SK-N-SH (cell line): ENCODE measurements around the gene TGFA. TPM values are rescaled to one million over a fixed set of nuclear protein-coding genes. Genes with fewer than 3 reads are reported as not detected.

Source experiments
- CTCF ChIA-PET: fragments of 300-600, 350-600 bp; formaldehyde crosslinking; extraction: SDS; loops from one replicate; lab custom pipeline; 2021; lab: Yijun Ruan, JAX
- POLR2A ChIA-PET: fragments of 350-600 bp; sonication (Branson Sonifier 250); formaldehyde crosslinking; extraction: SDS; loops from one replicate; lab custom pipeline; 2020; ENCODE audit warnings: antibody characterized with exemption, inconsistent platforms; lab: Yijun Ruan, JAX
- DNase-seq: peaks from one replicate; pipeline ENCODE4 v3.0.0; 2012
- H2AFZ ChIP-seq: fragments of 200-600 bp; sonication (generic); 2 replicates; pipeline ENCODE4 v1.8.1; 2016; ENCODE audit warnings: antibody characterized with exemption, mild to moderate bottlenecking, low read depth
- H3F3A ChIP-seq: fragments of 200-600 bp; sonication (generic); replicated peaks from 2 replicates; pipeline ENCODE3; 2016; ENCODE audit warnings: antibody characterized with exemption, mild to moderate bottlenecking; ENCODE audit not compliant: insufficient read depth
- H3K27ac ChIP-seq, 2 experiments: fragments of 200-500 bp in 1 of 2; fragments of 200-600 bp in 1 of 2; sonication (Bioruptor generic) in 1 of 2; sonication (generic), shearing (Covaris generic) in 1 of 2; 2 replicates each; pipeline versions ENCODE4 v1.5.1 to v1.6.1; 2014 to 2016; ENCODE audit warnings: low read depth in 2 of 2, inconsistent platforms in 1 of 2, low read length in 1 of 2, mild to moderate bottlenecking in 1 of 2, mixed read lengths in 1 of 2
- H3K27me3 ChIP-seq: fragments of 200-600 bp; sonication (generic), shearing (Covaris generic); 2 replicates; pipeline ENCODE4 v1.6.1; 2016; ENCODE audit warnings: mixed run types; ENCODE audit not compliant: insufficient read depth
- H3K36me3 ChIP-seq, 2 experiments: fragments of 200-500 bp in 1 of 2; fragments of 200-600 bp in 1 of 2; sonication (Bioruptor generic) in 1 of 2; sonication (generic) in 1 of 2; replicated peaks in 1 of 2; 2 replicates each; pipeline versions ENCODE3 to v1.5.1; 2014 to 2016; ENCODE audit warnings: low read length in 1 of 2, mild to moderate bottlenecking in 1 of 2; ENCODE audit not compliant: insufficient read depth in 2 of 2, control insufficient read depth in 1 of 2
- H3K4me1 ChIP-seq, 2 experiments: fragments of 200-500 bp in 1 of 2; fragments of 200-600 bp in 1 of 2; sonication (Bioruptor generic) in 1 of 2; sonication (generic), shearing (Covaris generic) in 1 of 2; 2 replicates each; pipeline versions ENCODE4 v1.5.1 to v1.6.1; 2014 to 2016; ENCODE audit warnings: low read depth in 1 of 2, low read length in 1 of 2, mixed run types in 1 of 2; ENCODE audit not compliant: insufficient read depth in 2 of 2, control insufficient read depth in 1 of 2
- H3K4me2 ChIP-seq: fragments of 200-600 bp; sonication (generic), shearing (Covaris generic); 2 replicates; pipeline ENCODE4 v1.6.1; 2017; ENCODE audit warnings: mixed run types
- H3K4me3 ChIP-seq, 2 experiments: fragments of 200-500 bp in 1 of 2; fragments of 200-600 bp in 1 of 2; sonication (Bioruptor generic) in 1 of 2; sonication (generic), shearing (Covaris generic) in 1 of 2; 2 replicates each; pipeline versions ENCODE4 v1.5.1 to v1.8.1; 2014 to 2016; ENCODE audit warnings: low read depth in 2 of 2, inconsistent platforms in 1 of 2, low read length in 1 of 2, mild to moderate bottlenecking in 1 of 2, mixed read lengths in 1 of 2, moderate library complexity in 1 of 2
- H3K79me2 ChIP-seq: fragments of 200-600 bp; sonication (generic); 2 replicates; pipeline ENCODE4 v1.8.1; 2017; ENCODE audit warnings: mild to moderate bottlenecking; ENCODE audit not compliant: insufficient read depth
- H3K9ac ChIP-seq: fragments of 200-600 bp; sonication (generic); 2 replicates; pipeline ENCODE4 v1.6.1; 2017; ENCODE audit warnings: mixed run types
- H3K9me2 ChIP-seq: fragments of 200-600 bp; sonication (generic); 2 replicates; pipeline ENCODE4 v1.6.1; 2017; ENCODE audit warnings: mixed run types
- H3K9me3 ChIP-seq: fragments of 200-600 bp; sonication (generic); 2 replicates; pipeline ENCODE4 v1.6.1; 2017; ENCODE audit warnings: mixed run types, mild to moderate bottlenecking, moderate library complexity
- H4K20me1 ChIP-seq: fragments of 200-600 bp; sonication (generic); 2 replicates; pipeline ENCODE4 v1.6.1; 2017; ENCODE audit warnings: mild to moderate bottlenecking, mixed run types; ENCODE audit not compliant: insufficient read depth
- CHD2 ChIP-seq: fragments of 150-350 bp; IDR thresholded peaks from 2 replicates; pipeline ENCODE4 v1.6.1; 2018; ENCODE audit warnings: low read length; ENCODE audit not compliant: partially characterized antibody
- EP300 ChIP-seq, 2 experiments: IDR thresholded peaks; 2 replicates each; pipeline versions ENCODE4 v1.4.0 to v1.6.1; 2012; ENCODE audit warnings: borderline replicate concordance in 1 of 2, low read depth in 1 of 2, low read length in 1 of 2
- FOSL2 ChIP-seq: IDR thresholded peaks from 2 replicates; pipeline ENCODE4 v1.4.0; 2012; ENCODE audit warnings: low read depth, mild to moderate bottlenecking, moderate library complexity, borderline replicate concordance
- GABPA ChIP-seq: IDR thresholded peaks from 2 replicates; pipeline ENCODE4 v1.4.0; 2012; ENCODE audit warnings: low read depth, mild to moderate bottlenecking
- JUND ChIP-seq: IDR thresholded peaks from 2 replicates; pipeline ENCODE4 v1.4.0; 2012
- MAX ChIP-seq: IDR thresholded peaks from 2 replicates; pipeline ENCODE4 v1.4.0; 2012; ENCODE audit warnings: low read depth
- MXI1 ChIP-seq: IDR thresholded peaks from 2 replicates; pipeline ENCODE4 v1.6.1; 2012; ENCODE audit warnings: mild to moderate bottlenecking, low read depth, low read length, improper control_type of control experiment
- NRF1 ChIP-seq: IDR thresholded peaks from 2 replicates; pipeline ENCODE4 v1.6.1; 2012; ENCODE audit warnings: low read depth, mild to moderate bottlenecking, low read length
- RAD21 ChIP-seq: IDR thresholded peaks from 2 replicates; pipeline ENCODE4 v1.6.1; 2012; ENCODE audit warnings: mild to moderate bottlenecking, low read length
- RCOR1 ChIP-seq: fragments of 150-350 bp; IDR thresholded peaks from 2 replicates; pipeline ENCODE4 v1.6.1; 2017; ENCODE audit warnings: antibody characterized with exemption, low read length
- RFX5 ChIP-seq: IDR thresholded peaks from 2 replicates; pipeline ENCODE4 v1.6.1; 2012; ENCODE audit warnings: mild to moderate bottlenecking, improper control_type of control experiment, low read length
- RXRA ChIP-seq: IDR thresholded peaks from 2 replicates; pipeline ENCODE4 v1.4.0; 2012; ENCODE audit warnings: low read depth, mild to moderate bottlenecking, borderline replicate concordance
- TAF1 ChIP-seq: IDR thresholded peaks from 2 replicates; pipeline ENCODE4 v1.6.1; 2012; ENCODE audit warnings: low read depth, mild to moderate bottlenecking, low read length, moderate library complexity, borderline replicate concordance
- USF1 ChIP-seq: IDR thresholded peaks from 2 replicates; pipeline ENCODE4 v1.4.0; 2012; ENCODE audit warnings: low read depth, borderline replicate concordance
- ZBTB33 ChIP-seq: IDR thresholded peaks from 2 replicates; pipeline ENCODE4 v1.4.0; 2012; ENCODE audit warnings: low read depth, borderline replicate concordance
- WGBS: methylation state at CpG from one replicate; pipeline ENCODE4 v1.1.6; 2017; ENCODE audit warnings: low lambda C conversion rate; 5-methylcytosine and 5-hydroxymethylcytosine counted together
- polyA plus RNA-seq, 3 experiments: library from polyadenylated mRNA; depleted of rRNA; stranded (reverse); fragments of >200 nt; gene quantifications; 2 replicates each; pipeline ENCODE4 v1.2.3, GENCODE V29; 2012
- TF ChIP-seq, protein P1 (sequence below): fragments of 150-350 bp; IDR thresholded peaks from 2 replicates; pipeline ENCODE4 v1.6.1; 2017; ENCODE audit warnings: antibody characterized with exemption, low read length, low read depth, borderline replicate concordance

The TGFA gene
- polyA plus RNA-seq, 1 of the 3 experiments (the other 2 are of a cell fraction) = not detected

GRCh38 chr2:70400539-70400938, 153.1 kb downstream of the TGFA start:
- POLR2A ChIA-PET = no interaction called here

More at GRCh38 chr2:70400539-70400938, 153.1 kb downstream of the TGFA start:
- Histone ChIP-seq H3K36me3 (no peaks in the 10 kb centered on the region), H3K79me2 (no peaks in the 10 kb centered on the region), H3K9ac (no peak overlapping the region), H3K4me1 (no peaks in the 10 kb centered on the region), H3K9me2 (no peaks in the 10 kb centered on the region), H3F3A (no peaks in the 10 kb centered on the region), H3K27ac (no peak overlapping the region), H3K4me2 (no peak overlapping the region), H3K27me3 (peaks cover 4% of the 10 kb centered on the region; the same call in 1 of the 2 replicates), H4K20me1 (no peaks in the 10 kb centered on the region), H2AFZ (no peak overlapping the region), H3K4me3 (no peak overlapping the region), H3K9me3 (no peaks in the 10 kb centered on the region)
- CTCF ChIA-PET = interaction anchor here (1.2 kb wide), 1 partner anchor 217 kb away, joined by 3 read pairs; no protein-coding TSS in a partner anchor
- TF ChIP-seq RAD21 = no peak
- no peak for TF ChIP-seq NRF1
- TF ChIP-seq GABPA = no peak
- no peak for TF ChIP-seq RCOR1
- TF ChIP-seq MAX = no peak
- no peak for TF ChIP-seq RXRA
- no peak for TF ChIP-seq EP300 (IDR thresholded peaks at IDR 0.05; ENCODE audit: borderline replicate concordance in 1 of 2, low read depth in 1 of 2, low read length in 1 of 2)
- TF ChIP-seq FOSL2 = no peak
- no peak for TF ChIP-seq TAF1
- no peak for TF ChIP-seq MXI1
- TF ChIP-seq JUND = no peak
- TF ChIP-seq, protein P1, sequence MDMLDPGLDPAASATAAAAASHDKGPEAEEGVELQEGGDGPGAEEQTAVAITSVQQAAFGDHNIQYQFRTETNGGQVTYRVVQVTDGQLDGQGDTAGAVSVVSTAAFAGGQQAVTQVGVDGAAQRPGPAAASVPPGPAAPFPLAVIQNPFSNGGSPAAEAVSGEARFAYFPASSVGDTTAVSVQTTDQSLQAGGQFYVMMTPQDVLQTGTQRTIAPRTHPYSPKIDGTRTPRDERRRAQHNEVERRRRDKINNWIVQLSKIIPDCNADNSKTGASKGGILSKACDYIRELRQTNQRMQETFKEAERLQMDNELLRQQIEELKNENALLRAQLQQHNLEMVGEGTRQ = no peak
- no peak for TF ChIP-seq ZBTB33
- no peak for TF ChIP-seq USF1
- TF ChIP-seq RFX5 = no peak
- no peak for TF ChIP-seq CHD2
- DNase-seq = no peak
- 25% methylated on average over 3 of the region's 3 CpGs for WGBS
